Measurements from ENCODE around the gene ANKEF1.

Gene ANKEF1

GRCh38 chr20:10075606-10076005, 40.8 kb downstream of the ANKEF1 start:
- no peak for TF ChIP-seq CTCF (IDR thresholded peaks at IDR 0.05; ENCODE audit: extremely low read depth, missing control alignments)
- no peak for DNase-seq (ENCODE audit: low spot score)

- DNase-seq (ENCODE audit: low spot score), result no peak
- TF ChIP-seq CTCF (IDR thresholded peaks at IDR 0.05; ENCODE audit: extremely low read depth, missing control alignments), result no peak
Observed at GRCh38 chr20:10076126-10077080, 41.6 kb downstream of the ANKEF1 start.

GRCh38 chr20:10077081-10077471, 42.3 kb downstream of the ANKEF1 start:
- TF ChIP-seq CTCF (IDR thresholded peaks at IDR 0.05; ENCODE audit: extremely low read depth, missing control alignments), result no peak
- DNase-seq (ENCODE audit: low spot score), result no peak

GRCh38 chr20:10077886-10078285, 43.1 kb downstream of the ANKEF1 start:
- no peak for TF ChIP-seq CTCF (IDR thresholded peaks at IDR 0.05; ENCODE audit: extremely low read depth, missing control alignments)
- DNase-seq (ENCODE audit: low spot score), result no peak

- DNase-seq (ENCODE audit: low spot score), result no peak
- no peak for TF ChIP-seq CTCF (IDR thresholded peaks at IDR 0.05; ENCODE audit: extremely low read depth, missing control alignments)
Observed at GRCh38 chr20:10078403-10078802, 43.6 kb downstream of the ANKEF1 start.

GRCh38 chr20:10079964-10080363, 45.2 kb downstream of the ANKEF1 start:
- TF ChIP-seq CTCF (IDR thresholded peaks at IDR 0.05; ENCODE audit: extremely low read depth, missing control alignments), result no peak
- DNase-seq (ENCODE audit: low spot score), result no peak

- no peak for DNase-seq (ENCODE audit: low spot score)
- TF ChIP-seq CTCF (IDR thresholded peaks at IDR 0.05; ENCODE audit: extremely low read depth, missing control alignments), result no peak
Observed at GRCh38 chr20:10080574-10080973, 45.8 kb downstream of the ANKEF1 start.
